Mucosa of rectum (tissue), 2 donors: ENCODE results near the gene FAM149A.
A peak's percentile ranks its signal among the peaks of the same experiment; 100 is the strongest.

Experiments
- H3K27ac ChIP-seq, 2 donors: one replicate each; pipeline ENCODE4 v1.7.0; 2013; ENCODE audit warnings: inconsistent platforms in 2 of 2, low read depth in 2 of 2, low read length in 2 of 2
- H3K27me3 ChIP-seq, 2 donors: one replicate each; pipeline ENCODE4 v1.7.0; 2013; ENCODE audit warnings: low read length in 2 of 2; ENCODE audit not compliant: control insufficient read depth in 2 of 2, insufficient read depth in 2 of 2
- H3K36me3 ChIP-seq, 2 donors: one replicate each; pipeline ENCODE4 v1.7.0; 2013; ENCODE audit warnings: low read length in 2 of 2; ENCODE audit not compliant: control insufficient read depth in 2 of 2, insufficient read depth in 2 of 2
- H3K4me1 ChIP-seq, 2 donors: one replicate each; pipeline ENCODE4 v1.7.0; 2013; ENCODE audit warnings: low read length in 2 of 2, mild to moderate bottlenecking in 1 of 2; ENCODE audit not compliant: control insufficient read depth in 2 of 2, insufficient read depth in 2 of 2
- H3K4me3 ChIP-seq, 2 donors: one replicate each; pipeline ENCODE4 v1.7.0; 2013; ENCODE audit warnings: low read length in 2 of 2
- H3K9ac ChIP-seq, 2 donors: one replicate each; pipeline ENCODE4 v1.7.0; 2013; ENCODE audit warnings: low read length in 2 of 2, low read depth in 1 of 2, mild to moderate bottlenecking in 1 of 2
- H3K9me3 ChIP-seq, 2 donors: one replicate each; pipeline ENCODE4 v1.7.0; 2013; ENCODE audit warnings: low read length in 2 of 2; ENCODE audit not compliant: control insufficient read depth in 2 of 2
- donor health status: healthy.
- donor health status: Normal muscosa, but diverticular disease.

Gene FAM149A

GRCh38 chr4:186104890-186105646 lies 564 bp downstream of the FAM149A start:
- Histone ChIP-seq H3K36me3 (no peaks in the 10 kb centered on the region), H3K9ac (peak overlapping the region; percentile 65 to 84), H3K4me1 (peaks cover 4 to 13% of the 10 kb centered on the region in 2 donors), H3K27ac (peak overlapping the region; percentile 54 to 63), H3K27me3 (no peaks in the 10 kb centered on the region), H3K4me3 (peak overlapping the region; percentile 71), H3K9me3 (no peaks in the 10 kb centered on the region)

GRCh38 chr4:186105647-186106321 lies 1.3 kb downstream of the FAM149A start:
- Histone ChIP-seq H3K9me3 (no peaks in the 10 kb centered on the region), H3K27me3 (no peaks in the 10 kb centered on the region), H3K9ac (peak overlapping the region; percentile 65 to 84), H3K36me3 (no peaks in the 10 kb centered on the region), H3K4me3 (peak overlapping the region; percentile 71), H3K4me1 (peaks cover 4 to 13% of the 10 kb centered on the region in 2 donors), H3K27ac (peak overlapping the region; percentile 54 to 63)

- H3K27me3 ChIP-seq, result no peaks in the 10 kb centered on the region
- H3K9me3 ChIP-seq, result no peaks in the 10 kb centered on the region
- H3K4me3 ChIP-seq, result no peak overlapping the region
- no peaks in the 10 kb centered on the region for H3K36me3 ChIP-seq
- H3K9ac ChIP-seq, result no peak overlapping the region
- H3K27ac ChIP-seq, result no peak overlapping the region
- H3K4me1 ChIP-seq, result peaks cover 4 to 13% of the 10 kb centered on the region in 2 donors
Observed at GRCh38 chr4:186107947-186108346, 3.4 kb downstream of the FAM149A start.

GRCh38 chr4:186108391-186108790 lies 3.9 kb downstream of the FAM149A start:
- no peaks in the 10 kb centered on the region for H3K36me3 ChIP-seq
- H3K4me3 ChIP-seq, result no peak overlapping the region
- H3K9me3 ChIP-seq, result no peaks in the 10 kb centered on the region
- peaks cover 4 to 13% of the 10 kb centered on the region in 2 donors for H3K4me1 ChIP-seq
- no peak overlapping the region for H3K27ac ChIP-seq
- no peak overlapping the region for H3K9ac ChIP-seq
- H3K27me3 ChIP-seq, result no peaks in the 10 kb centered on the region

GRCh38 chr4:186109245-186109644 lies 4.7 kb downstream of the FAM149A start:
- peaks cover 2 to 10% of the 10 kb centered on the region in 2 donors for H3K4me1 ChIP-seq
- no peaks in the 10 kb centered on the region for H3K27me3 ChIP-seq
- H3K9me3 ChIP-seq, result no peaks in the 10 kb centered on the region
- H3K9ac ChIP-seq, result no peak overlapping the region
- no peak overlapping the region for H3K4me3 ChIP-seq
- H3K27ac ChIP-seq, result no peak overlapping the region
- no peaks in the 10 kb centered on the region for H3K36me3 ChIP-seq

GRCh38 chr4:186116697-186117096 lies 12.2 kb downstream of the FAM149A start:
- Histone ChIP-seq H3K27me3 (no peaks in the 10 kb centered on the region), H3K4me3 (no peak overlapping the region), H3K27ac (no peak overlapping the region), H3K9ac (no peak overlapping the region), H3K9me3 (no peaks in the 10 kb centered on the region), H3K4me1 (no peaks in the 10 kb centered on the region), H3K36me3 (no peaks in the 10 kb centered on the region)

GRCh38 chr4:186118582-186118981 lies 14.1 kb downstream of the FAM149A start:
- no peaks in the 10 kb centered on the region for H3K36me3 ChIP-seq

GRCh38 chr4:186121057-186121456 lies 16.6 kb downstream of the FAM149A start:
- H3K9me3 ChIP-seq, result no peaks in the 10 kb centered on the region

More at GRCh38 chr4:186118582-186118981, 14.1 kb downstream of the FAM149A start:
- Histone ChIP-seq H3K4me1 (no peaks in the 10 kb centered on the region), H3K27ac (no peak overlapping the region), H3K4me3 (no peak overlapping the region), H3K9ac (no peak overlapping the region), H3K9me3 (no peaks in the 10 kb centered on the region), H3K27me3 (no peaks in the 10 kb centered on the region)

GRCh38 chr4:186128842-186129241 lies 24.3 kb downstream of the FAM149A start:
- no peaks in the 10 kb centered on the region for H3K4me1 ChIP-seq
- H3K4me3 ChIP-seq, result no peak overlapping the region
- H3K9ac ChIP-seq, result no peak overlapping the region
- H3K9me3 ChIP-seq, result no peaks in the 10 kb centered on the region
- no peak overlapping the region for H3K27ac ChIP-seq
- H3K36me3 ChIP-seq, result no peaks in the 10 kb centered on the region
- H3K27me3 ChIP-seq, result no peaks in the 10 kb centered on the region

More at GRCh38 chr4:186121057-186121456, 16.6 kb downstream of the FAM149A start:
- H3K4me1 ChIP-seq, result no peaks in the 10 kb centered on the region
- no peak overlapping the region for H3K9ac ChIP-seq
- H3K4me3 ChIP-seq, result no peak overlapping the region
- no peak overlapping the region for H3K27ac ChIP-seq
- H3K36me3 ChIP-seq, result no peaks in the 10 kb centered on the region
- H3K27me3 ChIP-seq, result no peaks in the 10 kb centered on the region

- Histone ChIP-seq H3K36me3 (no peaks in the 10 kb centered on the region), H3K4me3 (no peak overlapping the region), H3K9me3 (no peaks in the 10 kb centered on the region), H3K4me1 (peaks cover 3% of the 10 kb centered on the region in 2 donors), H3K9ac (no peak overlapping the region), H3K27me3 (no peaks in the 10 kb centered on the region), H3K27ac (no peak overlapping the region)
Observed at GRCh38 chr4:186131935-186132334, 27.4 kb downstream of the FAM149A start.
